Breast epithelium (tissue), 3 donors: Measurements from ENCODE around the gene SYNDIG1.

ENCODE experiments used
- POLR2A ChIP-seq: fragments of 450-650 bp; IDR thresholded peaks from one replicate; pipeline ENCODE4 v1.6.1; 2016; ENCODE audit warnings: antibody characterized with exemption, mild to moderate bottlenecking, moderate library complexity
- TF ChIP-seq, protein P1 (sequence below), 3 donors: fragments of 450-650 bp; IDR thresholded peaks; one replicate each; pipeline ENCODE4 v1.5.1; 2016 to 2017; ENCODE audit warnings: antibody characterized with exemption in 3 of 3, mild to moderate bottlenecking in 3 of 3, moderate library complexity in 3 of 3

DNA sequence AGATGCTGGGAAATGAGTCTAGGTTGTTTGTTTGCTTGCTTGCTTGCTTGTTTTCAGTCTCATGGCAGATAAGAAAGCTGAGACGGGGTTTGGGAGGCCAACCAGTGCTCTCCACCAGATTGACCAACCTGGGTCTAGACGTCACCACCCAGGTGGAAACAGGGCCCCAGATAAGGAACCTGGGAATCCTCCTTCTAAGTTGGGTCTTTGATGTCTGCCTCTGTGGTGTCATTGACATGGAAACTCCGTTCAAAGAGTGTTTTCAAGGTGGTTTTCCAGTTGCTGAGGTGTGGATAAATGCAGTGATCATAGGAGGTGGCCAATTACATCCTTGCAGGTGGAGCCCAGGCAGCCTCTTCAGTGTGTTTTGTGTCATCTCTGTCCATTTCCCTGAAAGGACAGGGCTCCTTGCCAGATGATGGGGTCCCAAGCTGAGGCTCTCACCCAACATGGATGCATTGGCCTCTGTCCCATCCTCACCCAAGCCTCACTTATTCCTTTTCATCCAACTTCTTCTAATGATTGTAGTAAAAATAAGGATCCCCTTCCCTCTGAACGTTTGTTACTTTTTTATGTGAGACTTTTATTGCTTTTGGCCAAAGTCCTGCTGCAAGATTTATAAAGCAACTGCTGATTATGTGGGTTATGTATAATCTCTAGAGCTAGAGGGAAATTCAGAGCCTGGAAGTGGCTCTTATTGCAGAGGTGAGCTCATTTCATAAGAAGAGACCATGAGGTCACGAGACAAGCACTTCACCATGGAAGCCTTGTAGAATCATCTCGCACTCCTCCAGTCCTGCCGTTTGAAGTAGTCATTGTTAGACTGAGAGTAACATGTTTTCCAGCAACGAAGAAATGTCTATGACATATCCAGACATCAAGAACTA lies 32.0 kb upstream of the SYNDIG1 start:
- TF ChIP-seq, protein P1, sequence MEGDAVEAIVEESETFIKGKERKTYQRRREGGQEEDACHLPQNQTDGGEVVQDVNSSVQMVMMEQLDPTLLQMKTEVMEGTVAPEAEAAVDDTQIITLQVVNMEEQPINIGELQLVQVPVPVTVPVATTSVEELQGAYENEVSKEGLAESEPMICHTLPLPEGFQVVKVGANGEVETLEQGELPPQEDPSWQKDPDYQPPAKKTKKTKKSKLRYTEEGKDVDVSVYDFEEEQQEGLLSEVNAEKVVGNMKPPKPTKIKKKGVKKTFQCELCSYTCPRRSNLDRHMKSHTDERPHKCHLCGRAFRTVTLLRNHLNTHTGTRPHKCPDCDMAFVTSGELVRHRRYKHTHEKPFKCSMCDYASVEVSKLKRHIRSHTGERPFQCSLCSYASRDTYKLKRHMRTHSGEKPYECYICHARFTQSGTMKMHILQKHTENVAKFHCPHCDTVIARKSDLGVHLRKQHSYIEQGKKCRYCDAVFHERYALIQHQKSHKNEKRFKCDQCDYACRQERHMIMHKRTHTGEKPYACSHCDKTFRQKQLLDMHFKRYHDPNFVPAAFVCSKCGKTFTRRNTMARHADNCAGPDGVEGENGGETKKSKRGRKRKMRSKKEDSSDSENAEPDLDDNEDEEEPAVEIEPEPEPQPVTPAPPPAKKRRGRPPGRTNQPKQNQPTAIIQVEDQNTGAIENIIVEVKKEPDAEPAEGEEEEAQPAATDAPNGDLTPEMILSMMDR (IDR thresholded peaks at IDR 0.05): no peak
- TF ChIP-seq POLR2A: no peak
